ENCODE results near the gene LPIN1.

LPIN1 gene

GRCh38 chr2:11784747-11785610 is 38.5 kb downstream of the LPIN1 start:
- peak; percentile 91 for DNase-seq

GRCh38 chr2:11785611-11785940 is 39.1 kb downstream of the LPIN1 start:
- no peak for DNase-seq

DNA sequence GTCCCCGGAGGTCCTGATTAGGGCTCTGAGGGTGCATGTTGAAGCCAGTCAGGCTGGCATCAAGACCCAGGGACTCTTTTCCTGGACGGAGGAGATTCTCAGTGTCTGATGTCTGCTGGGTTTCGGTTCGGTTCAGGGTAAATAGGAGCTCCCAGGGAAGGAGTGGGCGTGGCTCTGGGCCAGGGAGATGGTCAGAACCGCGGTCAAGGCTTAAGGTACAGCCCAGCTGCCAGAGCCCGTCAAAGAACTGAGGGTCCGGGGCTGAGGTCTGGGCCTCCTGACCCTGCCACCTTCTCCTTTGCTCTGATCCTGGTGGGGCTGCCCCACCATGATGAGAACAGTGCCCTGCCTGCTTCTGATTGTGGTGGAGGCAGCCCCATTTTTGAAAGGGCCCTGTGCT is 39.8 kb downstream of the LPIN1 start:
- DNase-seq: no peak

DNA sequence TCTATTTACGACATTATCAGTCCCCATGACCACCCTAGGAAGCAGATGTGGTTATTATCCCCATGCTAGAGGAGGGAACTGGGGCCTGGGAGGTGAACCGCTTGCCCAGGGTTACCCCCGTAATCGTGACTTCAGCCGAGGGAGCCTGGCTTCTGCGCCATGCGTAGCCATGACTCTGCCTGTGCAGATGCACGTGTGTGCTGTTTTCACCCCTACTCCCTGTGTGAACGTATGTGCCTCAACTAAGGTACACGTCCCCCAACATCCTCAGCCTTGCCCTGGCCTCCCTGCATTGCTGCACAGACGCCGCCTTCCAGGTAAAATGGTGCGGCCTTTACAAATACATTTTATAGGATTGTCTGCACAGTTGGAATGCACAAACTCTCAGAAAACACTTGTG is 40.2 kb downstream of the LPIN1 start:
- no peak for DNase-seq

GRCh38 chr2:11787991-11788390 is 41.6 kb downstream of the LPIN1 start:
- DNase-seq: no peak

DNA sequence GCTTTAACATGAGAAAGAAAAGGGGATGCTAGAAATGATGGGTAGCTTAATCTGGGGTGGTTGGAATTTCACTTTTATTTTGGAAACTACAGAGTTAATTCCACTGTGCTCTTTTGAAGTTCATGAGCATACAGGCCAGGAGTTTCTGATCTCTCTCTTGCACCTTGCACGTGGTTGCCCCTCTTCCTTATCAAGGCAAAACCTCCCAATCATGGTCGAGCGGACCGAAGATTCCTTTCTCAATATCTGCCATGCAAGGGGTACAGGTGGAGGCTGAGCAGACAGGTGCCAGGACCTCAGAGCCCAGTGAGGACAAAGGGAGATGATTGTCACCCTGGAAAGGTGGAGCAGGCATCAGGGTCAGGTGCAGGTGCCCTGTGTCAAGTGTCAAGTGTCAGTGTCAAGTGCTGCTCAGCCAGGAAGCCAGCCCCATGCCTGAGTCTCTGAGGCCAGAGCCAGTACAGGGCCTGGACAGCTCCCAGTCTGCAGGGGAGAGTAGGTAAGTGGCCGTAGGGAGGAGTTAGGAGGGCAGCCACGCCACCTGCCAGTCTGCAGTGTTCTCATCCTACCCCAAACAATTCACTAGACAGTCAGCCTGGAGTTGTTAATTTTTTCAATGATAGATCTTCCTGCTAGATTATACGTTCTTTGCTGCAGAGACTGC is 42.2 kb downstream of the LPIN1 start:
- DNase-seq: no peak

DNA sequence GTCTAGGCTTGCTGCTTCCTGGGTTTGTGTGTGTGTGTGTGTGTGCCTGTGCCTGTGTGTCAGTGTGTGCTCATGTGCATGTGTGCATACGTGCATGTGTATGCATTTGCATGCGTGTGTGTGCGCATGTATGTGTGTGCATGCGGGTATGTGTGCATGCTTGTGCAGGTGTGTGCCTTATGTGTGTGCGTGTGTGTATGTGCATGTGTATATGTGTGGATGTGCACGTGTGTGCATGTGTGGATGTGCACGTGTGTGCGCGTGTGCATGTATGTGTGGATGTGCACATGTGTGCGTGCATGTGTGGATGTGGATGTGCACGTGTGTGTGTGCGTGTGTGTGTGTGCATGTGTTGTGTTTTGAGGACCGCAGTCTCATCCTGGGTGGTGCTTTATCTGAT is 42.8 kb downstream of the LPIN1 start:
- DNase-seq: no peak

DNA sequence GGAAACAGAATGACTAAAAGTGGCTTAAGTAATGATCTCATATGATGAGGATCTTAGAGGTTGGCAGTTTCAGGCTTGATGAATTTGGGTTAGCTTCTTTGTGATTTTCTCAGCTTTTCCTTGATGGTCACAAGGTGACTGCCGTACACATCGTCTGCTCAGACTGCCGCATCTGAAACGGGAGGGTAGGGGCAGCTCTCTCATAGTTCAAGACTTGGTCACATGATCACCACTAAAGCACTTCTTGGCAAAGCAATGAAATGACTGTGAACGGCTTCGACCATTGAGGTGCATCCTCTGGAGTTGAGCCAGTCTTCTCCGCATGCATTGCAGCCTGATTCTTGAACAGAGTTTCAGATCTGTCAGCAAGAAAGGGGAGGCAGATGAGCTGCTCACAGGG is 43.8 kb downstream of the LPIN1 start:
- no peak for DNase-seq

GRCh38 chr2:11795590-11795989 is 49.2 kb downstream of the LPIN1 start:
- no peak for DNase-seq

GRCh38 chr2:11796190-11797171 is 50.0 kb downstream of the LPIN1 start:
- no peak for DNase-seq

GRCh38 chr2:11797846-11798245 is 51.4 kb downstream of the LPIN1 start:
- DNase-seq: no peak

DNA sequence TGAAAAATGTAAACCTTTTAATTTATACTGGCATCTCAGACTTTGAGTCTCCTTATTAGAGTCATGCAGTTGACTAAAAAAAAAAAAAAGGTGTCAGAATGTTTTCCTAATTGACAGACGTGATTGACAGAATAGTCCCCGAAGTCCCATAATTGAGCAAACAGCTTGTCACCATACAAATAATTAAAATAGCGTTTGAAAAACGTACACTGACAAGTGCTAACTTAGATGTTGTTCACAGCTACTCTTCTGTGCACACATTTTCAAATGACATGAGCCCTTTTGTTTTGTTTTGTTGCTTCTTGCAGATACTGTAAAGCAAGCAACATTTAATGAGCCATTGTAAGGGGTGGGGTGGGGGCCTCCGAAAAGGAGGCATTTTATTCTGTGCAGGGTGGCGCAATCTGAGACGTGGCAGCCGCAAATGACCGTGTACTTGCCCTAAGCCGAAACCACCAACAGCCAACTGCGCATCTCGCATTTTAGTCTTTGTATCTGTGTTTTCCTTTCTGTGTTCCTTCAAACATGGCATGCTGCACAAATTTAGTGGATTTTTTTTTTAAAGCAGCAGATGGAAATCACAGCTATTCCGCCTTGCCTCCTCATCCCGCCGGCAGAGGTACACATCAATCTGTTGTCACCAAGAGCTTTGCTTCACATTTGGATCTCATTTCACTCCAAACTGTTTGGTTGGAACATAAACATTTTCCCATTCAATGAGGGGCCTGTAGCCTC is 52.4 kb downstream of the LPIN1 start:
- DNase-seq: no peak

GRCh38 chr2:11799826-11800225 is 53.4 kb downstream of the LPIN1 start:
- no peak for DNase-seq

- DNase-seq: no peak
These were observed 56.4 kb downstream of the LPIN1 start for GRCh38 chr2:11802782-11803191.

GRCh38 chr2:11805024-11805423 is 58.6 kb downstream of the LPIN1 start:
- DNase-seq: no peak

GRCh38 chr2:11805920-11806319 is 59.5 kb downstream of the LPIN1 start:
- no peak for DNase-seq

- no peak for DNase-seq
These were observed 61.0 kb downstream of the LPIN1 start for GRCh38 chr2:11807156-11808015.

GRCh38 chr2:11808016-11808400 is 61.6 kb downstream of the LPIN1 start:
- no peak for DNase-seq

- no peak for DNase-seq
These were observed 63.3 kb downstream of the LPIN1 start for GRCh38 chr2:11809586-11810236.

GRCh38 chr2:11810237-11810977 is 64.0 kb downstream of the LPIN1 start:
- DNase-seq: no peak

Measured in retina (tissue), 1 donor.